HFFc6 (cell line): ENCODE data around the gene MGST3. TPM values are rescaled to one million over a fixed set of nuclear protein-coding genes. Genes with fewer than 3 reads are reported as not detected.

Experiments
- DNase-seq: peaks from one replicate; pipeline ENCODE4 v3.0.0-alpha.2; 2018
- H3K27ac Mint-ChIP-seq: 2 replicates; pipeline ENCODE4 v1.8.0; 2020; ENCODE audit warnings: mild to moderate bottlenecking, mixed read lengths
- H3K27me3 Mint-ChIP-seq: 2 replicates; pipeline ENCODE4 v1.8.0; 2021; ENCODE audit warnings: mild to moderate bottlenecking, moderate library complexity, mixed read lengths; ENCODE audit not compliant: insufficient read depth
- H3K36me3 Mint-ChIP-seq: 2 replicates; pipeline ENCODE4 v1.8.0; 2021; ENCODE audit warnings: low read depth, mixed read lengths
- H3K4me1 Mint-ChIP-seq: 2 replicates; pipeline ENCODE4 v1.8.0; 2020; ENCODE audit warnings: low read depth, mixed read lengths
- H3K4me3 Mint-ChIP-seq: 2 replicates; pipeline ENCODE4 v1.8.0; 2020; ENCODE audit warnings: mild to moderate bottlenecking, moderate library complexity, mixed read lengths
- H3K9me3 Mint-ChIP-seq: 2 replicates; pipeline ENCODE4 v1.8.0; 2020; ENCODE audit warnings: mild to moderate bottlenecking, mixed read lengths
- CTCF ChIP-seq: fragments of 200-600 bp; sonication (generic); IDR thresholded peaks from 2 replicates; pipeline ENCODE4 v1.5.0; 2021; ENCODE audit warnings: antibody characterized with exemption, mild to moderate bottlenecking
- total RNA-seq, 6 experiments: library from RNA; stranded (reverse); fragmentation: NEBNext Ultra II Directional; extraction: Animal tissue kit (Norgen Biotek cat#: 25700); gene quantifications; 2 replicates in 1 of 6; 3 replicates in 5 of 6; pipeline ENCODE4 v1.2.3, GENCODE V29; 2021

The MGST3 gene
- total RNA-seq, 6 experiments from 2014 or later: 183 to 203 (median 196) TPM

GRCh38 chr1:165619647-165620151 is 11.3 kb upstream of the MGST3 start:
- Mint-ChIP-seq H3K27ac (no peak overlapping the region), H3K27me3 (peaks cover 12% of the 10 kb centered on the region), H3K4me1 (no peaks in the 10 kb centered on the region), H3K36me3 (no peaks in the 10 kb centered on the region), H3K4me3 (no peak overlapping the region), H3K9me3 (no peaks in the 10 kb centered on the region)
- DNase-seq: no peak
- no peak for TF ChIP-seq CTCF

- no peak for DNase-seq
- H3K4me3 Mint-ChIP-seq: no peak overlapping the region
- H3K27ac Mint-ChIP-seq: no peak overlapping the region
- no peaks in the 10 kb centered on the region for H3K9me3 Mint-ChIP-seq
- H3K36me3 Mint-ChIP-seq: no peaks in the 10 kb centered on the region
- no peaks in the 10 kb centered on the region for H3K4me1 Mint-ChIP-seq
- no peak for TF ChIP-seq CTCF
- peaks cover 21% of the 10 kb centered on the region for H3K27me3 Mint-ChIP-seq
Measured at GRCh38 chr1:165623624-165624023, 7.4 kb upstream of the MGST3 start.

- no peaks in the 10 kb centered on the region for H3K4me1 Mint-ChIP-seq
- peaks cover 21% of the 10 kb centered on the region for H3K27me3 Mint-ChIP-seq
- no peaks in the 10 kb centered on the region for H3K9me3 Mint-ChIP-seq
- H3K4me3 Mint-ChIP-seq: no peak overlapping the region
- H3K36me3 Mint-ChIP-seq: no peaks in the 10 kb centered on the region
- no peak for TF ChIP-seq CTCF
- DNase-seq: no peak
- H3K27ac Mint-ChIP-seq: no peak overlapping the region
Measured at GRCh38 chr1:165624441-165624840, 6.6 kb upstream of the MGST3 start.

- H3K27ac Mint-ChIP-seq: no peak overlapping the region
- no peak for TF ChIP-seq CTCF
- no peak for DNase-seq
- H3K9me3 Mint-ChIP-seq: no peaks in the 10 kb centered on the region
- peaks cover 6% of the 10 kb centered on the region; the same call in 1 of the 2 replicates for H3K4me1 Mint-ChIP-seq
- H3K36me3 Mint-ChIP-seq: no peaks in the 10 kb centered on the region
- H3K4me3 Mint-ChIP-seq: no peak overlapping the region
- H3K27me3 Mint-ChIP-seq: peaks cover 9% of the 10 kb centered on the region
Measured at GRCh38 chr1:165628147-165628822, 2.7 kb upstream of the MGST3 start.

GRCh38 chr1:165629151-165629550 is 1.9 kb upstream of the MGST3 start:
- TF ChIP-seq CTCF: no peak
- Mint-ChIP-seq H3K27me3 (peaks cover 9% of the 10 kb centered on the region), H3K9me3 (no peaks in the 10 kb centered on the region), H3K4me1 (peaks cover 6% of the 10 kb centered on the region; the same call in 1 of the 2 replicates), H3K36me3 (no peaks in the 10 kb centered on the region), H3K4me3 (no peak overlapping the region), H3K27ac (no peak overlapping the region)
- DNase-seq: no peak
